Measurements from ENCODE around the gene ZNF714.

Gene ZNF714

GRCh38 chr19:21082011-21082975 lies at the start of gene ZNF714:
ZNF714 (plus strand) TSS chr19:21082203; CDS start chr19:21098269, 16,066 bp downstream.
- peak; percentile 64 to 72 for DNase-seq

DNA sequence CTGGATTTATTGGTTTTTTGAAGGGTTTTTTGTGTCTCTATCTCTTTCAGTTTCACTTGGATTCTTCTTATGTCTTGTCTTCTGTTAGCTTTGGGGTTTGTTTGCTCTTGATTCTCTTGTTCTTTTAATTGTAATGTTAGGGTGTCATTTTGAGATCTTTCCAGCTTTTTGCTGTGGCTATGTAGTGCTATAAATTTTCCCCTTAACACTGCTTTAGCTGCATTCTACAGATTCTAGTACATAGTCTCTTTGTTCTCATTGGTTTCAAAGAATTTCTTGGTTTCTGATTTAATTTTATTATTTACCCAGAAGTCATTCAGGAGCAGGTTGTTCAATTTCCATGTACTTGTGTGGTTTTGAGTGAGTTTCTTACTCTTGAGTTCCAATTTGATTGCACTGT lies 37.0 kb upstream of the ZNF714 start:
- DNase-seq = no peak

GRCh38 chr19:21046489-21046888 lies 35.5 kb upstream of the ZNF714 start:
- DNase-seq = no peak

GRCh38 chr19:21047716-21048115 lies 34.3 kb upstream of the ZNF714 start:
- no peak for DNase-seq

- no peak for DNase-seq
Observed at GRCh38 chr19:21052902-21053301, 29.1 kb upstream of the ZNF714 start.

GRCh38 chr19:21065336-21065735 lies 16.7 kb upstream of the ZNF714 start:
- no peak for DNase-seq

GRCh38 chr19:21084343-21084742 lies 2.3 kb downstream of the ZNF714 start:
- no peak for DNase-seq

DNA sequence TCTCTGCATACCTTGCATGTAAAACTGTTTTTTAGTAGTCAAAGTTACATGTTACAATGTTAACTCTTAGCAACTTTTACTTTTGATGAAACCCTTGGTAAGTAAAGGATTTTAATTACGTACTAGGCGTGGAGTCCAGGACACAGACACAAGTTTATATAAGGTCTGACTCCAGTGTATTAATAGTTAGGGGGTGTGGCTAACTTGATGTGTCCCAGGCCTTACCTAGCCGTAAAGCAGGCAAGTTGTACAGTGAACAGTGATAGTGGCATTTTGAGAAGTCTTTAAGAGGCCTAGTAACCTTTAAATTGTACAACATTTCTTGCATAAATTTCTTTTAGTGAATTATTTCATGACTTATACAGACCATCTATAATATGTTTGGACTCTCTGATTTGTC lies 5.9 kb downstream of the ZNF714 start:
- no peak for DNase-seq

DNA sequence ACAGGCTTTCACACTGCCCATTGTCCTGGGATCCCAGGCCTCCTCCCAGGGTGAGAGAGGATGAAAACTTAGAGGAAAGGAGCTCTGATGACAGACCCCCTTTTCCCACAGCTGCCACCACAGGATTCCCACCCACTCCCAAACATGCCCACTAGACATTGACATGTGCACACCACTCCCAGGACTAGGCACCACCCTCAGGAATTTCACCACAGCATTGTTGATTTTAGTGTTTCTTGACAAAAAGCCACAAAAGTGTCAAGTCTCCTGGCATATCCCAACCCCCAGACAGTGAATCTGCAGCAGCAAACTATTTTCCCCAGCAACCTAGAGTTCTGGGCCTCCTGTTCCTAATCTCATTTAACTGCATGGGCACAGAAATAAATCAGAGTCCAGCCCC lies 10.1 kb downstream of the ZNF714 start:
- DNase-seq = no peak

- DNase-seq = no peak
Observed at GRCh38 chr19:21094347-21095025, 12.5 kb downstream of the ZNF714 start.

DNA sequence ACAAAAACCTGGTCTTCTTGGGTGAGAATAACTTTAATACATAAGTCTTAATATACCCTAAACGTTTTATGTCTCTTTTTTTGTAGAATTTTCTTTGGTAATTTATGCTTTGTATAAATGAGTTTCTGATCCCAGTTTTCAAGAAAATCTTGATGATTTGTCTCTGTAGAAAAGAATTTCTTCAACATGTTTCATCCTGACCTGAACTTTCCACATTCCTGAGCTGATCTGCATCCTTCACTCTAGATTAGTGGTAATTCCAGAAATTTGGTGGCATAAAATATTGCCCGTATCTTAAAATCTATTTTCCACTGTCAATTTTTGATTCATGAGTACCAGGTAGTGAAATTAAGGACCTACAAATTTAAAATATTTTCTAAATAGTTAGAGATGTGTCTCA lies 16.3 kb downstream of the ZNF714 start:
- DNase-seq = no peak

DNA sequence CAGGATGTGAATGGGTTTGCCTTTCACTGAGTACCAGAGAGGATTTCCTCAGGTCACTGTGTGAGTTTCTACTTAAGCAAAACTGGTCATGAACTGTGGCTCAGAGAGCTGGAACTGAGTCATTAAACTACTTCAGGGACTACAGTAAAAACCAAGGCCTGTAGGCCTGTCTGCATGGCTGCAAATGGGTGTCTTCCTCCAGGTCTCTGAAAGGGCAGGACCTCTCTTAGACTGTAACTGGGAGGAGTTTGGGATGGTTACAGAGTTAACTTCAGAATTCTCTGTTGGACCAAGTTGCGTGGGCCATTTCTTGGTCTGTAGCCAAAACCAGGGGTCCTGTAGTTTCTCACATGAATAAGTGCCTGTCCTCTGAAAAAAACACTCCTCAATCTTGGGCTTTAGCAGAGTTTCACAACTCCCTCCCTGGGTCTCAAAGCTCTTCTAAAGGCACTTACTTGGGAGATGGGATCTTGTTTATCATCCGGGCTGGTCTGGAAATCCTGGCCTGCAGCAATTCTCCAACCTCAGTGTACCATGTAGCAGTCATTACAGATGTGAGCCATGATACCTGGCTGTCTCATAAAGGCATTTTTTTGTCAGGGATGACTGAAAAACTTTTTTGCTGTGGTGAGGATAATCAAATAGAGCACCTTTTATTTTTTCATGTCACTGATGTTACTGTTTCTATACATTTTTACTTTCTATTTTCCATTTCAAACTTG lies 19.7 kb downstream of the ZNF714 start:
- no peak for DNase-seq

GRCh38 chr19:21109116-21109515 lies 27.1 kb downstream of the ZNF714 start:
- no peak for DNase-seq

- DNase-seq = no peak
Observed at GRCh38 chr19:21110183-21110582, 28.2 kb downstream of the ZNF714 start.

DNA sequence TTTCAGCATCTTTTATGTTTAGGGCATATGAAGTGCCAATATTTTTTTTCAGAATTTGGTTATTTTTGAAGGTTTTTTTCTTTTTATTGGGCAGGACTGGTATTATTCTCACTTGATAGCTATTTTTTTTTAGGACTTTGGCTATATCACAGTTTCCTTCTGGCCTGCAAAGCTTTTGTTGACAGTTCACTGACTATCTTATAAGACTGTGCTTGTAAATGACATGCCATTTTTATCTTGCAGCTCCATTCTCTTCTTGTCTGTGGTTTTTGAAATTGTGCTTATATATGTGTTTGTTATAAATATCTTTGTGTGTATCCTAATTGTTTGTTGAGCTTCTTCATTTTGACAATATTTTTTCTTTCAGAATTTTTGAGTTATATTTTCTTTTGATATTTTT lies 33.4 kb downstream of the ZNF714 start:
- DNase-seq = no peak

- DNase-seq = no peak
Observed at GRCh38 chr19:21117041-21117907, 35.3 kb downstream of the ZNF714 start.

GRCh38 chr19:21126078-21126477 lies 44.1 kb downstream of the ZNF714 start:
- no peak for DNase-seq

- no peak for DNase-seq
Observed at GRCh38 chr19:21127001-21127400, 45.0 kb downstream of the ZNF714 start.

- DNase-seq = no peak
Observed at GRCh38 chr19:21127898-21128297, 45.9 kb downstream of the ZNF714 start.

DNA sequence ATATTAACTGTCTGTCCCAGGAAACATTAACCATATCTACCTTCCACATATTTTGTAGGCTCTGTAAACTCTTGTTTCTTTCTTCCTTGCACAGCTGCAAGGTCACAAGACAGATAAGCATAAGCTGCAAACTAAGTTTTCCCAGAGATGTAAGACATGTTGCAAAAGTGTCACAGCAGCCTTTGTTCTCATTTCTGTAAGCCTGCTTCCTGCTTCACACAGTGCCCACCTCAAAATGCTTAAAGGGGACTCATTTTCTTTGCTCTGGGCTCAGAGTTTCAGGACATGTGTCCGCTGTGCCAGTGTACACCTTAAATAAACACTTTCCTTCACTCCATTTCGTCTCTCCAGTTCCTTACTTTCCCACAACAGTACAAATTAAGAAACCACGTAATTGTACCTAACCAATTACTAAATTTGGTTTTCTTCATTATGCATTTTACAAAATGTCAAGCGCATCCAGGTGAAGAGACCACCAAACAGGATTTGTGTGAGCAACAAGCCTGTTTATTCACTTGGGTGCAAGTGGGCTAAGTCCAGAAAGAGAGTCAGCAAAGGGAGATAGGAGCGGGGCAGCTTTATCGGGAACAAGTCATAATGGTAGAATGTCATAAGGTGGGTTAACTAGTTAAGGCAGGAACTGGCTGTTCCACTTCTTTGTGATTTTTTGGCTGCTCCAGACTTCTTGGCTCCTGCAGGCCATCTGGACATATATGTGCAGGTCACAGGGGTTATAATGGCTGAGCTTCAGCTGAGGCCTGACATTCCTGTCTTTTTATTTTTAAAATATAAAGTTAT lies 47.1 kb downstream of the ZNF714 start:
- DNase-seq = no peak

DNA sequence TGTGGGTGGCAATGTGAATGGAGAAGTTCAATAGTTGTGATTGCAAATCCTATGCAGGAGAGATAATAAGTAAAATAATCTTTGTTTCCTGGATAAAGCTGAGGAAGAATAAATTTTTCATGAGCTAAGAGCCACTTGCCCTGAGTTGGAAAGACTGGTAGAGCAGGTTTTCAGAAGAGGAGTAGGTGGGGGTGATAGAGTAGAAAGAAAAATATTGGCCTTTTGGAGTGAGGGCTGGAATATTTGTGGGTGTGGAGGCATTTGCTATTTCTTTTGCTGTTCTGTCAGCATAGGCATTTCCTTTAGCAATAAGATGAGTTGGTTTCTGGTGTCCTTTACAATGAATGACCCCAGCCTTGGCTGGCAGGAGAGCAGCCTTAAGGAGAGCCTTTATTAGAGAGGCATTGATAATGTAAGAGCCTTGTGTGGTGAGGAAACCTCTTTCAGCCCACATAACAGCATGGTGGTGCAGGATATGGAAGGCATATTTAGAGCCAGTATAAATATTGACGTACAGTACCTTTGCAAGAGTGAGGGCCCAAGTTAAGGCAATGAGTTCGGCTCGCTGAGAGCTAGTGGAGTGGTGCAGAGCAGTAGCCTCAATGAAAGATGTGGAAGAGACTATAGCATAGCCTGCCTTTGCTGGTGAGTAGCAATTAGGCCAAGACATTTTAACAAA lies 48.2 kb downstream of the ZNF714 start:
- no peak for DNase-seq

Data from bone marrow (tissue), 2 donors.